Mesenchymal stem cell (in vitro differentiated cells and primary cell): Measurements from ENCODE around the gene GPC1.

Experiments
- DNase-seq: peaks from one replicate; pipeline ENCODE4 v3.0.0-alpha.2; 2013
- H2AFZ ChIP-seq: one replicate; pipeline ENCODE4 v1.6.1; 2013; ENCODE audit warnings: low read depth, mild to moderate bottlenecking, control low read depth, inconsistent platforms, low read length, moderate library complexity
- H2AK5ac ChIP-seq: 2 replicates; pipeline ENCODE4 v1.6.1; 2013; ENCODE audit warnings: low read length, moderate library complexity, mild to moderate bottlenecking, inconsistent platforms; ENCODE audit not compliant: severe bottlenecking
- H2BK120ac ChIP-seq: one replicate; pipeline ENCODE4 v1.6.1; 2013; ENCODE audit warnings: low read depth, mild to moderate bottlenecking, inconsistent platforms, low read length, moderate library complexity
- H2BK12ac ChIP-seq, 2 experiments: one replicate each; pipeline ENCODE4 v1.6.1; 2013; ENCODE audit warnings: inconsistent platforms in 2 of 2, low read length in 2 of 2, mild to moderate bottlenecking in 2 of 2, moderate library complexity in 2 of 2, control low read depth in 1 of 2
- H2BK15ac ChIP-seq: one replicate; pipeline ENCODE4 v1.6.1; 2013; ENCODE audit warnings: mild to moderate bottlenecking, low read depth, inconsistent platforms; ENCODE audit not compliant: poor library complexity, severe bottlenecking
- H2BK5ac ChIP-seq: 2 replicates; pipeline ENCODE4 v1.6.1; 2013; ENCODE audit warnings: low read depth, mild to moderate bottlenecking, low read length, control low read depth, inconsistent platforms; ENCODE audit not compliant: poor library complexity, severe bottlenecking
- H3K14ac ChIP-seq, 2 experiments: one replicate each; pipeline ENCODE4 v1.6.1; 2013; ENCODE audit warnings: inconsistent platforms in 2 of 2, low read length in 2 of 2, control low read depth in 1 of 2, mild to moderate bottlenecking in 1 of 2, moderate library complexity in 1 of 2
- H3K18ac ChIP-seq, 2 experiments: one replicate each; pipeline ENCODE4 v1.6.1; 2013; ENCODE audit warnings: inconsistent platforms in 2 of 2, low read length in 2 of 2, control low read depth in 1 of 2, low read depth in 1 of 2, mild to moderate bottlenecking in 1 of 2
- H3K23ac ChIP-seq, 2 experiments: one replicate each; pipeline ENCODE4 v1.6.1; 2013; ENCODE audit warnings: inconsistent platforms in 2 of 2, low read length in 2 of 2, mild to moderate bottlenecking in 2 of 2, moderate library complexity in 2 of 2, control low read depth in 1 of 2
- H3K27ac ChIP-seq: 2 replicates; pipeline ENCODE4 v1.5.1; 2013; ENCODE audit warnings: mild to moderate bottlenecking, moderate library complexity, low read length, control low read depth, inconsistent platforms; ENCODE audit not compliant: poor library complexity, severe bottlenecking
- H3K27me3 ChIP-seq, 2 experiments: 2 replicates each; pipeline versions ENCODE4 v1.6.1 to v1.7.0; 2013; ENCODE audit warnings: low read length in 2 of 2, mild to moderate bottlenecking in 2 of 2, moderate library complexity in 2 of 2, control low read depth in 1 of 2, inconsistent platforms in 1 of 2; ENCODE audit not compliant: control insufficient read depth in 1 of 2, insufficient read depth in 1 of 2
- H3K36me3 ChIP-seq, 2 experiments: 2 replicates each; pipeline versions ENCODE4 v1.6.1 to v1.7.0; 2013; ENCODE audit warnings: low read length in 2 of 2, control low read depth in 1 of 2, inconsistent platforms in 1 of 2, low read depth in 1 of 2, mild to moderate bottlenecking in 1 of 2; ENCODE audit not compliant: insufficient read depth in 2 of 2, control insufficient read depth in 1 of 2
- H3K4ac ChIP-seq, 2 experiments: one replicate each; pipeline ENCODE4 v1.6.1; 2013; ENCODE audit warnings: inconsistent platforms in 2 of 2, low read length in 2 of 2, mild to moderate bottlenecking in 2 of 2, moderate library complexity in 2 of 2, control low read depth in 1 of 2, low read depth in 1 of 2
- H3K4me1 ChIP-seq: 2 replicates; pipeline ENCODE4 v1.6.1; 2013; ENCODE audit warnings: low read depth, low read length, control low read depth; ENCODE audit not compliant: control insufficient read depth, insufficient read depth
- H3K4me2 ChIP-seq: 2 replicates; pipeline ENCODE4 v1.6.1; 2013; ENCODE audit warnings: low read length, mild to moderate bottlenecking, inconsistent platforms; ENCODE audit not compliant: poor library complexity, severe bottlenecking
- H3K4me3 ChIP-seq, 2 experiments: 2 replicates each; pipeline versions ENCODE4 v1.5.1 to v1.7.0; 2013; ENCODE audit warnings: low read length in 2 of 2, mild to moderate bottlenecking in 2 of 2, control low read depth in 1 of 2, low read depth in 1 of 2; ENCODE audit not compliant: insufficient read depth in 1 of 2
- H3K79me1 ChIP-seq: replicated peaks from 2 replicates; pipeline ENCODE4 v1.6.1; 2013; ENCODE audit warnings: mild to moderate bottlenecking, control low read depth, low read length, inconsistent platforms; ENCODE audit not compliant: poor library complexity, severe bottlenecking
- H3K9ac ChIP-seq: 2 replicates; pipeline ENCODE4 v1.7.0; 2013; ENCODE audit warnings: mild to moderate bottlenecking, low read length, moderate library complexity
- H3K9me3 ChIP-seq: 2 replicates; pipeline ENCODE4 v1.7.0; 2013; ENCODE audit warnings: mild to moderate bottlenecking, low read length; ENCODE audit not compliant: control insufficient read depth
- H4K8ac ChIP-seq: one replicate; pipeline ENCODE4 v1.6.1; 2013; ENCODE audit warnings: inconsistent platforms, mild to moderate bottlenecking, low read length, moderate library complexity
- H4K91ac ChIP-seq: one replicate; pipeline ENCODE4 v1.6.1; 2013; ENCODE audit warnings: mild to moderate bottlenecking, low read length, inconsistent platforms
- WGBS: methylation state at CpG from one replicate; pipeline ENCODE4 v1.1.7; 2013; ENCODE audit warnings: mixed read lengths; 5-methylcytosine and 5-hydroxymethylcytosine counted together

Gene GPC1

GRCh38 chr2:240467149-240467642 lies 31.7 kb downstream of the GPC1 start:
- H3K9ac ChIP-seq = no peak overlapping the region
- peak overlapping the region in 1 of 2 experiments; percentile 24 for H3K14ac ChIP-seq
- no peak for DNase-seq
- H2AFZ ChIP-seq = no peak overlapping the region
- H4K8ac ChIP-seq = no peak overlapping the region
- H4K91ac ChIP-seq = no peak overlapping the region
- H3K27me3 ChIP-seq = peaks cover 0 to 4% of the 10 kb centered on the region in 2 experiments
- H3K79me1 ChIP-seq = no peaks in the 10 kb centered on the region
- H3K9me3 ChIP-seq = peaks cover 3% of the 10 kb centered on the region
- no peak overlapping the region for H2BK120ac ChIP-seq
- H3K4ac ChIP-seq = no peak overlapping the region
- H3K4me3 ChIP-seq = no peak overlapping the region
- H3K18ac ChIP-seq = no peak overlapping the region
- 83% methylated on average over 10 of the region's 12 CpGs for WGBS
- H2BK12ac ChIP-seq = no peak overlapping the region
- no peak overlapping the region for H2BK15ac ChIP-seq
- H2BK5ac ChIP-seq = no peak overlapping the region
- H2AK5ac ChIP-seq = no peak overlapping the region
- no peak overlapping the region for H3K27ac ChIP-seq
- H3K4me2 ChIP-seq = no peak overlapping the region
- peaks cover 25 to 44% of the 10 kb centered on the region in 2 experiments for H3K36me3 ChIP-seq
- H3K4me1 ChIP-seq = peaks cover 1% of the 10 kb centered on the region
- H3K23ac ChIP-seq = no peak overlapping the region

GRCh38 chr2:240467659-240468302 lies 32.3 kb downstream of the GPC1 start:
- no peak overlapping the region for H3K4me2 ChIP-seq
- no peak overlapping the region for H4K91ac ChIP-seq
- no peak overlapping the region for H2BK15ac ChIP-seq
- H3K4me3 ChIP-seq = no peak overlapping the region
- H3K4ac ChIP-seq = no peak overlapping the region
- peaks cover 7% of the 10 kb centered on the region for H3K9me3 ChIP-seq
- no peak overlapping the region for H3K23ac ChIP-seq
- H3K27ac ChIP-seq = no peak overlapping the region
- H2BK120ac ChIP-seq = no peak overlapping the region
- H3K14ac ChIP-seq = peak overlapping the region in 1 of 2 experiments; percentile 59
- no peaks in the 10 kb centered on the region for H3K79me1 ChIP-seq
- no peak overlapping the region for H3K9ac ChIP-seq
- H3K4me1 ChIP-seq = peaks cover 1% of the 10 kb centered on the region
- 95% methylated on average over 20 of the region's 22 CpGs for WGBS
- H3K18ac ChIP-seq = no peak overlapping the region
- no peak overlapping the region for H2AFZ ChIP-seq
- H3K27me3 ChIP-seq = peaks cover 0 to 4% of the 10 kb centered on the region in 2 experiments
- no peak overlapping the region for H2AK5ac ChIP-seq
- H2BK12ac ChIP-seq = no peak overlapping the region
- peaks cover 25 to 38% of the 10 kb centered on the region in 2 experiments for H3K36me3 ChIP-seq
- peak overlapping the region; percentile 3 for H4K8ac ChIP-seq
- no peak overlapping the region for H2BK5ac ChIP-seq
- no peak for DNase-seq

- no peak overlapping the region for H3K4me3 ChIP-seq
- no peak overlapping the region for H2BK5ac ChIP-seq
- H3K27ac ChIP-seq = no peak overlapping the region
- H3K4me2 ChIP-seq = no peak overlapping the region
- H3K18ac ChIP-seq = no peak overlapping the region
- no peak overlapping the region for H2BK12ac ChIP-seq
- no peaks in the 10 kb centered on the region for H3K79me1 ChIP-seq
- peaks cover 14% of the 10 kb centered on the region for H3K9me3 ChIP-seq
- H3K9ac ChIP-seq = no peak overlapping the region
- H3K14ac ChIP-seq = no peak overlapping the region
- no peak overlapping the region for H4K91ac ChIP-seq
- no peak overlapping the region for H2BK15ac ChIP-seq
- H3K27me3 ChIP-seq = peaks cover 0 to 4% of the 10 kb centered on the region in 2 experiments
- DNase-seq = no peak
- 91% methylated on average over 20 of the region's 20 CpGs for WGBS
- H3K23ac ChIP-seq = no peak overlapping the region
- H2AK5ac ChIP-seq = no peak overlapping the region
- H3K36me3 ChIP-seq = peaks cover 23 to 30% of the 10 kb centered on the region in 2 experiments
- no peak overlapping the region for H3K4ac ChIP-seq
- no peak overlapping the region for H4K8ac ChIP-seq
- H3K4me1 ChIP-seq = peaks cover 1% of the 10 kb centered on the region
- H2BK120ac ChIP-seq = no peak overlapping the region
- no peak overlapping the region for H2AFZ ChIP-seq
Measured at GRCh38 chr2:240468303-240469238, 33.1 kb downstream of the GPC1 start.

- Histone ChIP-seq H3K4me1 (peaks cover 1% of the 10 kb centered on the region), H3K4me3 (no peak overlapping the region), H2BK15ac (no peak overlapping the region), H3K23ac (no peak overlapping the region), H2BK5ac (no peak overlapping the region), H2BK120ac (no peak overlapping the region), H3K27me3 (peaks cover 0 to 4% of the 10 kb centered on the region in 2 experiments), H3K4me2 (no peak overlapping the region), H3K36me3 (peaks cover 16 to 24% of the 10 kb centered on the region in 2 experiments), H2AK5ac (no peak overlapping the region), H3K4ac (no peak overlapping the region), H4K8ac (no peak overlapping the region), H3K9ac (no peak overlapping the region), H2BK12ac (no peak overlapping the region), H3K18ac (no peak overlapping the region), H3K27ac (no peak overlapping the region), H3K79me1 (no peaks in the 10 kb centered on the region), H4K91ac (no peak overlapping the region), H3K14ac (no peak overlapping the region), H2AFZ (no peak overlapping the region), H3K9me3 (peaks cover 17% of the 10 kb centered on the region)
- 70% methylated on average over 10 of the region's 10 CpGs for WGBS
- DNase-seq = no peak
Measured at GRCh38 chr2:240469239-240469636, 33.8 kb downstream of the GPC1 start.
